ENCODE results near the gene RNF225. TPM values are rescaled to one million over a fixed set of nuclear protein-coding genes. Genes with fewer than 3 reads are reported as not detected.
A peak's percentile ranks its signal among the peaks of the same experiment; 100 is the strongest.
"Not testable (repeated sequence)": the region's sequence is repeated elsewhere in the genome, so short reads cannot be mapped to it uniquely, and the experiment has no call there.

RNF225 gene
- total RNA-seq, 3 donors from 2014 or later (not counting 1 experiment from before 2014, with no cell fraction given) = 0.39 TPM; not detected in 2

- peaks cover 19% of the 10 kb centered on the region for H3K4me1 ChIP-seq (ENCODE audit: control insufficient read depth, insufficient read depth, low read length)
- peak overlapping the region; percentile 97 to 98 for H3K27ac Mint-ChIP-seq
- peaks cover 25 to 27% of the 10 kb centered on the region in 2 donors for H3K4me1 Mint-ChIP-seq
- H3K4me3 ChIP-seq (ENCODE audit: low read length) = peak overlapping the region; percentile 60
- TF ChIP-seq CTCF (IDR thresholded peaks at IDR 0.05) = no peak
- 19% methylated on average over 31 of the region's 31 CpGs for WGBS (ENCODE audit: insufficient coverage)
- peaks cover 27% of the 10 kb centered on the region for H3K36me3 Mint-ChIP-seq
- DNase-seq (no peak), ATAC-seq (no peak)
- H3K27me3 Mint-ChIP-seq (ENCODE audit: low read depth in 2 of 2) = peaks cover 0 to 6% of the 10 kb centered on the region in 2 donors
- peaks cover 10 to 15% of the 10 kb centered on the region in 2 donors for H3K9me3 Mint-ChIP-seq
- H3K4me3 Mint-ChIP-seq = peak overlapping the region; percentile 98
- peaks cover 33% of the 10 kb centered on the region for H3K9me3 ChIP-seq (ENCODE audit: control insufficient read depth, insufficient read depth, low read length)
- intact Hi-C loops (cut with micrococcal nuclease) = loop anchor here (1.0 to 2.0 kb wide), 6 partner anchors 11 to 59 kb away; partner anchors contain the start of genes RPS5, ZNF324B and ZNF837
- peaks cover 11% of the 10 kb centered on the region for H3K36me3 ChIP-seq (ENCODE audit: control insufficient read depth, insufficient read depth, low read length)
- H3K27me3 ChIP-seq (ENCODE audit: control insufficient read depth, insufficient read depth, low read length) = no peaks in the 10 kb centered on the region
- H3K27ac ChIP-seq (ENCODE audit: low read length) = peak overlapping the region; percentile 87
Observed at GRCh38 chr19:58440556-58440955, 45.1 kb downstream of the RNF225 start.

- H3K36me3 ChIP-seq (ENCODE audit: control insufficient read depth, insufficient read depth, low read length); H3K4me3 ChIP-seq (ENCODE audit: low read length); H3K9me3 Mint-ChIP-seq; H3K27ac ChIP-seq (ENCODE audit: low read length); DNase-seq; H3K36me3 Mint-ChIP-seq; ATAC-seq; H3K4me3 Mint-ChIP-seq; H3K27me3 ChIP-seq (ENCODE audit: control insufficient read depth, insufficient read depth, low read length); intact Hi-C loops (cut with micrococcal nuclease); H3K27ac Mint-ChIP-seq: not testable (repeated sequence)
- Mint-ChIP-seq H3K4me1 (peaks cover 25 to 27% of the 10 kb centered on the region in 2 donors), H3K27me3 (ENCODE audit: low read depth in 2 of 2) (peaks cover 14% of the 10 kb centered on the region in 2 donors)
- Histone ChIP-seq H3K9me3 (ENCODE audit: control insufficient read depth, insufficient read depth, low read length) (peaks cover 16% of the 10 kb centered on the region), H3K4me1 (ENCODE audit: control insufficient read depth, insufficient read depth, low read length) (peaks cover 19% of the 10 kb centered on the region)
- WGBS (ENCODE audit: insufficient coverage) = 87% methylated on average over 7 of the region's 7 CpGs
Observed at GRCh38 chr19:58442986-58443385, 47.5 kb downstream of the RNF225 start.

Other genes starting within 250 kb of the RNF225 start
- gene ZNF329, start 244.9 kb upstream of the RNF225 start, total RNA-seq = 10 to 100 TPM; 13.0 to 14.9 (median 14.4) TPM
- gene ZNF274, start 212.6 kb upstream of the RNF225 start, total RNA-seq = 10 to 100 TPM; 25.5 to 33.0 (median 30.1) TPM
- gene ZNF544, start 166.7 kb upstream of the RNF225 start, total RNA-seq = 10 to 100 TPM; 21.9 to 31.5 (median 21.9) TPM
- 1 to 10 TPM; 6.4 to 8.7 (median 7.7) TPM for gene ZNF8, start 116.7 kb upstream of the RNF225 start, total RNA-seq
- gene ERVK3-1, start 90.3 kb upstream of the RNF225 start, total RNA-seq = 100 to 1,000 TPM in 2 of 3 donors, 10 to 100 TPM in 1; 96.1 to 142 (median 119) TPM
- 1 to 10 TPM; 2.9 to 4.8 (median 3.2) TPM for gene ZSCAN22, start 68.7 kb upstream of the RNF225 start, total RNA-seq
- 10 to 100 TPM in 1 of 3 donors, 1 to 10 TPM in 2; 2.0 to 10.6 (median 3.5) TPM for gene A1BG, start 42.2 kb upstream of the RNF225 start, total RNA-seq
- gene ZNF497, start 32.9 kb upstream of the RNF225 start, total RNA-seq = under 1 TPM; 0.40 to 0.61 (median 0.60) TPM
- gene ZNF837, start 14.6 kb upstream of the RNF225 start, total RNA-seq = 1 to 10 TPM in 2 of 3 donors, under 1 TPM in 1; 0.63 to 1.4 (median 1.3) TPM
- 100 to 1,000 TPM; 406 to 580 (median 525) TPM for gene RPS5, start 8.4 kb upstream of the RNF225 start, total RNA-seq
- gene ZNF584, start 13.0 kb downstream of the RNF225 start, total RNA-seq = 1 to 10 TPM; 1.6 to 3.9 (median 2.8) TPM
- gene ZNF132, start 44.5 kb downstream of the RNF225 start, total RNA-seq = 1 to 10 TPM in 2 of 3 donors, under 1 TPM in 1; 0.88 to 1.6 (median 1.5) TPM
- gene ZNF324B, start 56.0 kb downstream of the RNF225 start, total RNA-seq = 10 to 100 TPM; 10.4 to 11.4 (median 11.4) TPM
- gene ZNF324, start 71.4 kb downstream of the RNF225 start, total RNA-seq = 10 to 100 TPM; 21.3 to 23.7 (median 23.3) TPM
- 10 to 100 TPM; 11.9 to 14.5 (median 13.5) TPM for gene ZNF446, start 80.7 kb downstream of the RNF225 start, total RNA-seq
- 1 to 10 TPM; 4.6 to 7.0 (median 4.7) TPM for gene SLC27A5, start 116.3 kb downstream of the RNF225 start, total RNA-seq
- gene ZBTB45, start 124.2 kb downstream of the RNF225 start, total RNA-seq = 10 to 100 TPM in 1 of 3 donors, 1 to 10 TPM in 2; 9.6 to 12.6 (median 9.8) TPM
- 100 to 1,000 TPM; 330 to 451 (median 408) TPM for gene TRIM28, start 148.4 kb downstream of the RNF225 start, total RNA-seq
- 10 to 100 TPM; 82.7 to 95.7 (median 94.7) TPM for gene CHMP2A, start 159.4 kb downstream of the RNF225 start, total RNA-seq
- 10 to 100 TPM; 71.0 to 89.5 (median 81.9) TPM for gene UBE2M, start 163.0 kb downstream of the RNF225 start, total RNA-seq
- gene MZF1, start 177.7 kb downstream of the RNF225 start, total RNA-seq = 10 to 100 TPM; 24.9 to 40.1 (median 37.3) TPM